ENCODE results near the gene ABHD17B. TPM values are rescaled to one million over a fixed set of nuclear protein-coding genes. Genes with fewer than 3 reads are reported as not detected.

ABHD17B gene
- total RNA-seq (2022; extraction: Qiagen RNA extraction) = 15.3 to 17.2 TPM (median 16.2 TPM) in 5 replicates

GRCh38 chr9:71911061-71911907 is at the start of gene ABHD17B, which contains the start of gene C9orf85:
Gene ABHD17B (minus strand): TSS chr9:71911193. CDS start chr9:71875080, 36,113 bp downstream.
Gene C9orf85 (plus strand): TSS chr9:71911639. CDS start chr9:71911735, 96 bp downstream.

Other genes starting within 250 kb of the ABHD17B start
- gene CEMIP2, start 142.7 kb downstream of the ABHD17B start, total RNA-seq (2022; extraction: Qiagen RNA extraction) = 65.5 to 119 TPM (median 68.8 TPM) in 5 replicates
- 13.7 to 16.8 TPM (median 15.2 TPM) in 5 replicates for gene C9orf85, start 446 bp upstream of the ABHD17B start, total RNA-seq (2022; extraction: Qiagen RNA extraction)
- gene C9orf57, start 149.4 kb upstream of the ABHD17B start, total RNA-seq (2022; extraction: Qiagen RNA extraction) = not detected in 5 replicates
- gene GDA, start 238.2 kb upstream of the ABHD17B start, total RNA-seq (2022; extraction: Qiagen RNA extraction) = 0.91 to 1.2 TPM (median 1.2 TPM) in 5 replicates